IMR-90 (cell line): ENCODE data around the gene QPRT. TPM values are rescaled to one million over a fixed set of nuclear protein-coding genes. Genes with fewer than 3 reads are reported as not detected.

Experiments used
- ATAC-seq: fragments of 200-7000 bp; cut with Tn5 transposase; 2 replicates; pipeline ENCODE4 v1.9.1; 2020; ENCODE audit warnings: low read depth, mild to moderate bottlenecking, moderate library complexity
- BruUV-seq: library from RNA; stranded (reverse); fragments of 400-500 nt; replicated peaks from 2 replicates; lab custom pipeline; 2021; lab: Mats Ljungman, UMichigan
- CTCF ChIA-PET: fragments of 300-600 bp; formaldehyde crosslinking; extraction: SDS; loops from one replicate; lab custom pipeline; 2021; ENCODE audit warnings: antibody characterized with exemption; lab: Yijun Ruan, JAX
- POLR2A ChIA-PET: fragments of 300-600 bp; sonication (Branson Sonifier 250); formaldehyde crosslinking; loops from one replicate; lab custom pipeline; 2022; ENCODE audit warnings: antibody characterized with exemption; ENCODE audit not compliant: unreplicated experiment; lab: Charles Lee
- DNase-seq: peaks from one replicate; pipeline ENCODE4 v3.0.0; 2013
- H2AFZ ChIP-seq: replicated peaks from 2 replicates; pipeline ENCODE3; 2013; ENCODE audit warnings: low read length, mild to moderate bottlenecking; ENCODE audit not compliant: poor library complexity
- H2AK5ac ChIP-seq: 2 replicates; pipeline ENCODE4 v1.6.1; 2013; ENCODE audit warnings: low read depth, low read length, inconsistent platforms
- H2AK9ac ChIP-seq: replicated peaks from 2 replicates; pipeline ENCODE3; 2013; ENCODE audit warnings: mild to moderate bottlenecking, low read depth, low read length, moderate library complexity; ENCODE audit not compliant: poor library complexity
- H2BK120ac ChIP-seq: 2 replicates; pipeline ENCODE4 v1.6.1; 2013; ENCODE audit warnings: low read depth, low read length, inconsistent platforms
- H2BK15ac ChIP-seq: 3 replicates; pipeline ENCODE4 v1.6.1; 2013; ENCODE audit warnings: low read depth, low read length, inconsistent platforms
- H2BK20ac ChIP-seq: 2 replicates; pipeline ENCODE4 v1.6.1; 2013; ENCODE audit warnings: low read depth, mild to moderate bottlenecking, inconsistent platforms, low read length, moderate library complexity
- H2BK5ac ChIP-seq: 2 replicates; pipeline ENCODE4 v1.6.1; 2013; ENCODE audit warnings: mild to moderate bottlenecking, low read depth, low read length, inconsistent platforms; ENCODE audit not compliant: poor library complexity, severe bottlenecking
- H3K14ac ChIP-seq: replicated peaks from 2 replicates; pipeline ENCODE4 v1.6.1; 2013; ENCODE audit warnings: low read depth, low read length, inconsistent platforms
- H3K18ac ChIP-seq: 2 replicates; pipeline ENCODE4 v1.6.1; 2013; ENCODE audit warnings: low read depth, low read length, control low read depth
- H3K23ac ChIP-seq: 2 replicates; pipeline ENCODE4 v1.6.1; 2013; ENCODE audit warnings: low read depth, low read length, inconsistent platforms
- H3K27ac ChIP-seq: 2 replicates; pipeline ENCODE4 v1.5.1; 2013; ENCODE audit warnings: mild to moderate bottlenecking, control low read depth, low read length; ENCODE audit not compliant: insufficient read depth
- H3K27me3 ChIP-seq: 2 replicates; pipeline ENCODE4 v1.6.1; 2013; ENCODE audit warnings: low read length; ENCODE audit not compliant: control insufficient read depth, insufficient read depth
- H3K36me3 ChIP-seq: 2 replicates; pipeline ENCODE4 v1.6.1; 2013; ENCODE audit warnings: low read length, mixed read lengths; ENCODE audit not compliant: control insufficient read depth, insufficient read depth
- H3K4ac ChIP-seq: 2 replicates; pipeline ENCODE4 v1.6.1; 2013; ENCODE audit warnings: low read depth, low read length, inconsistent platforms
- H3K4me1 ChIP-seq: 2 replicates; pipeline ENCODE4 v1.6.1; 2013; ENCODE audit warnings: low read length, mixed read lengths; ENCODE audit not compliant: control insufficient read depth, insufficient read depth
- H3K4me2 ChIP-seq: 2 replicates; pipeline ENCODE4 v1.6.1; 2013; ENCODE audit warnings: low read depth, mild to moderate bottlenecking, control low read depth, low read length, moderate library complexity
- H3K4me3 ChIP-seq: 2 replicates; pipeline ENCODE4 v1.5.1; 2013; ENCODE audit warnings: low read depth, mild to moderate bottlenecking, control low read depth, low read length, moderate library complexity; ENCODE audit not compliant: insufficient read depth
- H3K56ac ChIP-seq: 2 replicates; pipeline ENCODE4 v1.6.1; 2013; ENCODE audit warnings: low read length, inconsistent platforms; ENCODE audit not compliant: insufficient read depth; ENCODE audit errors: extremely low read depth
- H3K79me1 ChIP-seq, 2 experiments: 2 replicates each; pipeline ENCODE4 v1.6.1; 2013; ENCODE audit warnings: low read length in 2 of 2, inconsistent platforms in 1 of 2, low read depth in 1 of 2
- H3K9ac ChIP-seq: 2 replicates; pipeline ENCODE4 v1.6.1; 2013; ENCODE audit warnings: low read depth, low read length, control low read depth
- H3K9me1 ChIP-seq: 2 replicates; pipeline ENCODE4 v1.6.1; 2013; ENCODE audit warnings: low read length, inconsistent platforms; ENCODE audit not compliant: insufficient read depth
- H3K9me3 ChIP-seq: 2 replicates; pipeline ENCODE4 v1.6.1; 2013; ENCODE audit warnings: low read length; ENCODE audit not compliant: control insufficient read depth, insufficient read depth
- H4K20me1 ChIP-seq: 2 replicates; pipeline ENCODE4 v1.6.1; 2013; ENCODE audit warnings: low read length, inconsistent platforms; ENCODE audit not compliant: insufficient read depth
- H4K5ac ChIP-seq: 2 replicates; pipeline ENCODE4 v1.6.1; 2013; ENCODE audit warnings: mild to moderate bottlenecking, low read depth, low read length, control low read depth
- H4K8ac ChIP-seq, 2 experiments: 2 replicates each; pipeline ENCODE4 v1.6.1; 2013; ENCODE audit warnings: low read depth in 2 of 2, low read length in 2 of 2, control low read depth in 1 of 2, inconsistent platforms in 1 of 2
- H4K91ac ChIP-seq: 2 replicates; pipeline ENCODE4 v1.6.1; 2013; ENCODE audit warnings: low read depth, low read length, inconsistent platforms; ENCODE audit not compliant: insufficient read depth
- FOS ChIP-seq: fragments of 150-350 bp; IDR thresholded peaks from 2 replicates; pipeline ENCODE4 v1.6.1; 2016; ENCODE audit warnings: low read depth, low read length
- NFE2L2 ChIP-seq: fragments of 150-350 bp; IDR thresholded peaks from 2 replicates; pipeline ENCODE4 v1.6.1; 2016; ENCODE audit warnings: low read depth, mild to moderate bottlenecking, low read length
- POLR2A ChIP-seq: IDR thresholded peaks from 2 replicates; pipeline ENCODE4 v1.6.1; 2012; ENCODE audit warnings: mild to moderate bottlenecking, low read depth, low read length
- RAD21 ChIP-seq: IDR thresholded peaks from 2 replicates; pipeline ENCODE4 v1.6.1; 2012; ENCODE audit warnings: low read length, improper control_type of control experiment
- WGBS, 2 experiments: methylation state at CpG; one replicate each; pipeline versions ENCODE4 v1.1.5 to v1.1.7; 2013; ENCODE audit warnings: missing lambda C conversion rate in 2 of 2; ENCODE audit not compliant: insufficient read length in 1 of 2; ENCODE audit errors: extremely low coverage in 2 of 2; 5-methylcytosine and 5-hydroxymethylcytosine counted together
- dilution Hi-C: fragments of 300-500 bp; cut with HindIII; formaldehyde crosslinking; loops from one replicate; pipeline ENCODE4 v1.14.3; 2018; ENCODE audit warnings: low sequenced_read_pairs; ENCODE audit not compliant: unreplicated experiment
- in situ Hi-C: fragments of 300-500 bp; cut with MboI; formaldehyde crosslinking; loops from 3 replicates; pipeline ENCODE4 v1.14.3; 2019; ENCODE audit warnings: low sequenced_read_pairs, inconsistent platforms, mixed read lengths
- intact Hi-C: fragments of 100-400 bp; cut with micrococcal nuclease; formaldehyde crosslinking; loops from 2 replicates; pipeline ENCODE4 v1.10.0; 2022
- polyA plus RNA-seq, 3 experiments: library from polyadenylated mRNA; depleted of rRNA; stranded (reverse); fragments of >200 nt; gene quantifications; 2 replicates each; pipeline ENCODE4 v1.2.3, GENCODE V29; 2012; ENCODE audit warnings: low replicate concordance in 1 of 3
- total RNA-seq: library from RNA; depleted of rRNA; stranded (reverse); fragments of >200 nt; gene quantifications from 2 replicates; pipeline ENCODE4 v1.2.3, GENCODE V29; 2012
- TF ChIP-seq, protein P1 (sequence below): fragments of 150-350 bp; IDR thresholded peaks from 2 replicates; pipeline ENCODE4 v1.6.1; 2016; ENCODE audit warnings: low read depth, mild to moderate bottlenecking, low read length, moderate library complexity, borderline replicate concordance

The QPRT gene
- total and polyA plus RNA-seq, 2 of the 4 experiments (the other 2 are of a cell fraction): 3.4 to 6.3 TPM

- ATAC-seq (no peak), DNase-seq (no peak)
- Histone ChIP-seq H3K9ac (no peak overlapping the region), H4K5ac (no peak overlapping the region), H3K23ac (no peak overlapping the region), H3K27ac (no peak overlapping the region), H3K14ac (no peak overlapping the region), H3K18ac (no peak overlapping the region), H3K27me3 (peaks cover 2% of the 10 kb centered on the region), H3K4ac (no peak overlapping the region), H3K4me3 (no peak overlapping the region), H2BK20ac (no peak overlapping the region), H2AK5ac (no peak overlapping the region), H4K8ac (no peak overlapping the region), H2AK9ac (no peak overlapping the region), H3K9me1 (no peaks in the 10 kb centered on the region), H4K91ac (no peak overlapping the region), H2AFZ (no peak overlapping the region), H3K56ac (no peak overlapping the region), H2BK5ac (no peak overlapping the region), H3K36me3 (no peaks in the 10 kb centered on the region), H3K9me3 (no peaks in the 10 kb centered on the region), H3K79me1 (no peaks in the 10 kb centered on the region), H2BK120ac (no peak overlapping the region), H4K20me1 (no peaks in the 10 kb centered on the region), H2BK15ac (no peak overlapping the region), H3K4me2 (no peak overlapping the region), H3K4me1 (peaks cover 3% of the 10 kb centered on the region; the same call in 1 of the 2 replicates)
- no CpG with 5 or more reads among the region's 1 CpG for WGBS, 2 experiments
- in situ Hi-C loops: no loop called here
- dilution Hi-C loops: no loop called here
- BruUV-seq: no TSS peak
- intact Hi-C loops: no loop called here
- CTCF ChIA-PET: interaction anchor here (1.2 kb wide), 1 partner anchor 43 kb away, joined by 8 read pairs; no protein-coding TSS in a partner anchor
- POLR2A ChIA-PET: interaction anchor here (0.6 kb wide), 1 partner anchor 186 kb away, joined by 3 read pairs; no protein-coding TSS in a partner anchor
- TF ChIP-seq POLR2A: no peak
- TF ChIP-seq NFE2L2: no peak
- no peak for TF ChIP-seq RAD21
- TF ChIP-seq FOS: no peak
- TF ChIP-seq, protein P1, sequence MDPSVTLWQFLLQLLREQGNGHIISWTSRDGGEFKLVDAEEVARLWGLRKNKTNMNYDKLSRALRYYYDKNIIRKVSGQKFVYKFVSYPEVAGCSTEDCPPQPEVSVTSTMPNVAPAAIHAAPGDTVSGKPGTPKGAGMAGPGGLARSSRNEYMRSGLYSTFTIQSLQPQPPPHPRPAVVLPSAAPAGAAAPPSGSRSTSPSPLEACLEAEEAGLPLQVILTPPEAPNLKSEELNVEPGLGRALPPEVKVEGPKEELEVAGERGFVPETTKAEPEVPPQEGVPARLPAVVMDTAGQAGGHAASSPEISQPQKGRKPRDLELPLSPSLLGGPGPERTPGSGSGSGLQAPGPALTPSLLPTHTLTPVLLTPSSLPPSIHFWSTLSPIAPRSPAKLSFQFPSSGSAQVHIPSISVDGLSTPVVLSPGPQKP: no peak
Observed at GRCh38 chr16:29714972-29715371, 36.0 kb downstream of the QPRT start.
